ENCODE measurements around the gene GABRR3.

DNA sequence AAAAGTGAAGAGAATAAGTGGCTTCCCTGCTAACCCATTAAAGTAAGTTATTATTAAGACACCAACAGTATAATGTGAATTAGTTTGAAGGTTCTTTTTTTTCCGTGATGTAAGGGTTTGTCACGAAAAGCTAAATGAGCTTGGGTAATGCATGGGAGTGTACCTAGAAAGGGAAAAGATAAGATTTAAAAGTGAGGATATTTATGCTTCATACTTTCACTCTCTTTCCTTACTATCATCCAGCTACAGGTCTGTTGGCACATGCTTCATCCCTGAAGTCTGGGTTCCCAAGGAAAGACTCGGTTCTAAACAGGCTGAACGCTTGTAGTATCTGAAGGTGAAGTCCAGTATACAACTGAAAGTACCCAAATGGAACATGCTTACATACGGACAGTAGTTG lies 36.0 kb downstream of the GABRR3 start:
- TF ChIP-seq, protein P1, sequence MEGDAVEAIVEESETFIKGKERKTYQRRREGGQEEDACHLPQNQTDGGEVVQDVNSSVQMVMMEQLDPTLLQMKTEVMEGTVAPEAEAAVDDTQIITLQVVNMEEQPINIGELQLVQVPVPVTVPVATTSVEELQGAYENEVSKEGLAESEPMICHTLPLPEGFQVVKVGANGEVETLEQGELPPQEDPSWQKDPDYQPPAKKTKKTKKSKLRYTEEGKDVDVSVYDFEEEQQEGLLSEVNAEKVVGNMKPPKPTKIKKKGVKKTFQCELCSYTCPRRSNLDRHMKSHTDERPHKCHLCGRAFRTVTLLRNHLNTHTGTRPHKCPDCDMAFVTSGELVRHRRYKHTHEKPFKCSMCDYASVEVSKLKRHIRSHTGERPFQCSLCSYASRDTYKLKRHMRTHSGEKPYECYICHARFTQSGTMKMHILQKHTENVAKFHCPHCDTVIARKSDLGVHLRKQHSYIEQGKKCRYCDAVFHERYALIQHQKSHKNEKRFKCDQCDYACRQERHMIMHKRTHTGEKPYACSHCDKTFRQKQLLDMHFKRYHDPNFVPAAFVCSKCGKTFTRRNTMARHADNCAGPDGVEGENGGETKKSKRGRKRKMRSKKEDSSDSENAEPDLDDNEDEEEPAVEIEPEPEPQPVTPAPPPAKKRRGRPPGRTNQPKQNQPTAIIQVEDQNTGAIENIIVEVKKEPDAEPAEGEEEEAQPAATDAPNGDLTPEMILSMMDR (tag by site-specific recombination; IDR thresholded peaks at IDR 0.05), result no peak
- TF ChIP-seq ATF2 (tag by site-specific recombination; IDR thresholded peaks at IDR 0.05; ENCODE audit: low read depth) (no peak), ZFP69B (tag by site-specific recombination; IDR thresholded peaks at IDR 0.05) (no peak), ZNF274 (IDR thresholded peaks at IDR 0.05; ENCODE audit: low read length) (no peak), ZNF274 (tag by site-specific recombination; IDR thresholded peaks at IDR 0.05; ENCODE audit: borderline replicate concordance) (no peak), ZNF747 (tag by site-specific recombination; IDR thresholded peaks at IDR 0.05) (no peak), ZNF488 (tag by site-specific recombination; IDR thresholded peaks at IDR 0.05) (no peak), RBAK (tag by site-specific recombination; IDR thresholded peaks at IDR 0.05) (no peak), ZNF157 (tag by site-specific recombination; IDR thresholded peaks at IDR 0.05) (no peak), ZNF529 (tag by site-specific recombination; IDR thresholded peaks at IDR 0.05; ENCODE audit: insufficient replicate concordance) (no peak)

Data from HEK293 (cell line).